ENCODE results near the gene HOOK1. TPM values are rescaled to one million over a fixed set of nuclear protein-coding genes. Genes with fewer than 3 reads are reported as not detected.
A peak's percentile ranks its signal among the peaks of the same experiment; 100 is the strongest.

The HOOK1 gene
- total and polyA plus RNA-seq, 8 donors = 1.8 to 41.9 (median 7.1) TPM

- Histone ChIP-seq H3K36me3 (no peaks in the 10 kb centered on the region), H3K4me3 (no peak overlapping the region), H3K27ac (no peak overlapping the region), H3K27me3 (no peaks in the 10 kb centered on the region), H3K9me3 (no peaks in the 10 kb centered on the region), H3K4me1 (peaks cover 0 to 15% (median 11%) of the 10 kb centered on the region in 4 donors)
- intact Hi-C loops (cut with DNase I; ENCODE audit: low total_unique reads) = no loop called here
- 82 to 91% (median 85%) methylated on average over 2 of the region's 2 CpGs for WGBS, 5 donors
- TF ChIP-seq POLR2A (IDR thresholded peaks at IDR 0.05) (no peak), EP300 (IDR thresholded peaks at IDR 0.05) (no peak), CTCF (IDR thresholded peaks at IDR 0.05) (no peak), POLR2AphosphoS5 (IDR thresholded peaks at IDR 0.05) (no peak)
- no peak for DNase-seq
Observed at GRCh38 chr1:59897165-59897564, 82.4 kb downstream of the HOOK1 start.

DNA sequence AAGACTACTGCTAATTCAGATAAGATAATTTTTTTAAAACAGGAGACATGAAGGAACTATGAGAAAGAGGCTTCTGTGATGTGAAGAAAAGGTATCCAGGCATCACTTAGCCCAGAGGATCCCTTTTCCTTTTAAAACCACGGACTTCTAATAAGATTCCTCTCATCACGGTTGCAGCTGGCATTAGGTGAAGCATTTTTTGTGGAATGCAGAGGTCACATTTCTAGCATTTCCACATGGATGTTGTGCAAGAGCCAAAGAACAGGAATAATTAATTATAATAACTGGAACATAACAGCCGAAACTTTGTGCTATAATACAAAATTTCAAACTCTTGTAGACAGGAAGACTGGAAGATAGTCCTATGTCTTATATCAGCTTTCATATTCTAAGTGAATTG is 84.2 kb downstream of the HOOK1 start:
- intact Hi-C loops (cut with DNase I; ENCODE audit: low total_unique reads) = no loop called here
- TF ChIP-seq POLR2AphosphoS5 (IDR thresholded peaks at IDR 0.05) (no peak), CTCF (IDR thresholded peaks at IDR 0.05) (no peak), EP300 (IDR thresholded peaks at IDR 0.05) (no peak), POLR2A (IDR thresholded peaks at IDR 0.05) (no peak)
- WGBS, 5 donors = 63 to 89% (median 81%) methylated on average over 3 of the region's 3 CpGs
- H3K9me3 ChIP-seq = no peaks in the 10 kb centered on the region
- H3K36me3 ChIP-seq = no peaks in the 10 kb centered on the region
- no peak overlapping the region for H3K27ac ChIP-seq
- no peak overlapping the region for H3K4me3 ChIP-seq
- peaks cover 7 to 16% (median 10%) of the 10 kb centered on the region in 4 donors for H3K4me1 ChIP-seq
- no peaks in the 10 kb centered on the region for H3K27me3 ChIP-seq
- DNase-seq = no peak

- no peak overlapping the region for H3K4me3 ChIP-seq
- WGBS, 5 donors = 74 to 90% (median 85%) methylated on average over 2 of the region's 2 CpGs
- intact Hi-C loops (cut with DNase I; ENCODE audit: low total_unique reads) = no loop called here
Observed at GRCh38 chr1:59900640-59901039, 85.9 kb downstream of the HOOK1 start.

GRCh38 chr1:59901770-59902388 is 87.1 kb downstream of the HOOK1 start:
- TF ChIP-seq POLR2AphosphoS5 (IDR thresholded peaks at IDR 0.05) (peak in 1 of 3 donors; percentile 52), POLR2A (IDR thresholded peaks at IDR 0.05) (no peak), CTCF (IDR thresholded peaks at IDR 0.05) (no peak), EP300 (IDR thresholded peaks at IDR 0.05) (no peak)
- peaks cover 7 to 16% (median 10%) of the 10 kb centered on the region in 4 donors for H3K4me1 ChIP-seq
- no peaks in the 10 kb centered on the region for H3K36me3 ChIP-seq
- no peak overlapping the region for H3K27ac ChIP-seq
- H3K27me3 ChIP-seq = no peaks in the 10 kb centered on the region
- 10 to 22% (median 13%) methylated on average over 1 of the region's 1 CpG for WGBS, 5 donors
- DNase-seq = peak in 1 of 2 donors; percentile 48
- intact Hi-C loops (cut with DNase I; ENCODE audit: low total_unique reads) = no loop called here
- no peaks in the 10 kb centered on the region for H3K9me3 ChIP-seq
- H3K4me3 ChIP-seq = no peak overlapping the region

More at GRCh38 chr1:59900640-59901039, 85.9 kb downstream of the HOOK1 start:
- H3K36me3 ChIP-seq = no peaks in the 10 kb centered on the region
- no peak for DNase-seq
- no peaks in the 10 kb centered on the region for H3K27me3 ChIP-seq
- H3K9me3 ChIP-seq = no peaks in the 10 kb centered on the region
- H3K27ac ChIP-seq = no peak overlapping the region
- H3K4me1 ChIP-seq = peaks cover 7 to 16% (median 10%) of the 10 kb centered on the region in 4 donors
- TF ChIP-seq POLR2AphosphoS5 (IDR thresholded peaks at IDR 0.05) (no peak), POLR2A (IDR thresholded peaks at IDR 0.05) (no peak), CTCF (IDR thresholded peaks at IDR 0.05) (no peak), EP300 (IDR thresholded peaks at IDR 0.05) (no peak)
